ENCODE results near the gene ENTPD1.

- no peak for TF ChIP-seq CTCF (IDR thresholded peaks at IDR 0.05; ENCODE audit: low read length)
- no peak for TF ChIP-seq EZH2phosphoT487 (IDR thresholded peaks at IDR 0.05; ENCODE audit: low read length)
Observed at GRCh38 chr10:95716466-95716865, 39.5 kb upstream of the ENTPD1 start.

Data from MM.1S (cell line).